ENCODE data around the gene ZNF883. TPM values are rescaled to one million over a fixed set of nuclear protein-coding genes. Genes with fewer than 3 reads are reported as not detected.

Gene ZNF883
- total RNA-seq, 4 donors from 2014 or later: 1.1 to 1.6 TPM; not detected in 2

- Histone ChIP-seq H3K36me3 (no peaks in the 10 kb centered on the region), H3K4me1 (peaks cover 0 to 3% (median 0%) of the 10 kb centered on the region in 4 donors), H3K4me3 (no peak overlapping the region), H3K9me3 (no peaks in the 10 kb centered on the region), H3K27me3 (no peaks in the 10 kb centered on the region), H3K27ac (peak overlapping the region in 3 of 4 donors; percentile 10 to 84 (median 47))
- TF ChIP-seq POLR2A (IDR thresholded peaks at IDR 0.05) (no peak), CTCF (IDR thresholded peaks at IDR 0.05) (no peak)
- no peak for DNase-seq
These were observed 94.0 kb downstream of the ZNF883 start for GRCh38 chr9:112917987-112918362.

GRCh38 chr9:112917047-112917986, 94.7 kb downstream of the ZNF883 start:
- no peak overlapping the region for H3K4me3 ChIP-seq
- no peak for DNase-seq
- H3K4me1 ChIP-seq: peaks cover 0 to 3% (median 0%) of the 10 kb centered on the region in 4 donors
- H3K9me3 ChIP-seq: no peaks in the 10 kb centered on the region
- H3K27me3 ChIP-seq: no peaks in the 10 kb centered on the region
- H3K27ac ChIP-seq: peak overlapping the region in 2 of 4 donors; percentile 47 to 84
- TF ChIP-seq CTCF (IDR thresholded peaks at IDR 0.05) (no peak), POLR2A (IDR thresholded peaks at IDR 0.05) (no peak)
- no peaks in the 10 kb centered on the region for H3K36me3 ChIP-seq

GRCh38 chr9:112914524-112914923, 97.5 kb downstream of the ZNF883 start:
- Histone ChIP-seq H3K27me3 (no peaks in the 10 kb centered on the region), H3K27ac (no peak overlapping the region), H3K9me3 (no peaks in the 10 kb centered on the region), H3K4me1 (peaks cover 0 to 3% (median 0%) of the 10 kb centered on the region in 4 donors), H3K36me3 (no peaks in the 10 kb centered on the region), H3K4me3 (no peak overlapping the region)
- DNase-seq: no peak
- TF ChIP-seq CTCF (IDR thresholded peaks at IDR 0.05) (no peak), POLR2A (IDR thresholded peaks at IDR 0.05) (no peak)

- Histone ChIP-seq H3K27me3 (no peaks in the 10 kb centered on the region), H3K36me3 (no peaks in the 10 kb centered on the region), H3K4me3 (no peak overlapping the region), H3K4me1 (peaks cover 0 to 3% (median 0%) of the 10 kb centered on the region in 4 donors), H3K27ac (no peak overlapping the region), H3K9me3 (no peaks in the 10 kb centered on the region)
- no peak for DNase-seq
- no peak for TF ChIP-seq CTCF (IDR thresholded peaks at IDR 0.05)
- TF ChIP-seq POLR2A (IDR thresholded peaks at IDR 0.05): no peak
These were observed 98.7 kb downstream of the ZNF883 start for GRCh38 chr9:112913326-112913725.

GRCh38 chr9:112912636-112913035, 99.4 kb downstream of the ZNF883 start:
- Histone ChIP-seq H3K4me1 (peaks cover 0 to 3% (median 0%) of the 10 kb centered on the region in 4 donors), H3K4me3 (no peak overlapping the region), H3K9me3 (no peaks in the 10 kb centered on the region), H3K36me3 (no peaks in the 10 kb centered on the region), H3K27me3 (no peaks in the 10 kb centered on the region), H3K27ac (no peak overlapping the region)
- no peak for TF ChIP-seq POLR2A (IDR thresholded peaks at IDR 0.05)
- TF ChIP-seq CTCF (IDR thresholded peaks at IDR 0.05): no peak
- DNase-seq: no peak

Measured in Peyer's patch (tissue), 4 donors.